SJCRH30 (cell line): Measurements from ENCODE around the gene ARL8A. TPM values are rescaled to one million over a fixed set of nuclear protein-coding genes. Genes with fewer than 3 reads are reported as not detected.
"Not testable (repeated sequence)": the region's sequence is repeated elsewhere in the genome, so short reads cannot be mapped to it uniquely, and the experiment has no call there.

Experiments
- DNase-seq, 2 experiments: peaks; one replicate each; pipeline ENCODE4 v3.0.0-alpha.2; 2015 to 2020
- H3K27ac ChIP-seq: fragments of 250-450 bp; sonication (Bioruptor Pico); 2 replicates; pipeline ENCODE4 v1.5.1; 2020; ENCODE audit warnings: mild to moderate bottlenecking, moderate library complexity
- H3K27me3 ChIP-seq: fragments of 250-450 bp; sonication (Bioruptor Pico); 2 replicates; pipeline ENCODE4 v1.5.1; 2020; ENCODE audit warnings: mild to moderate bottlenecking, moderate library complexity
- H3K36me3 ChIP-seq: fragments of 250-450 bp; sonication (Bioruptor Pico); 2 replicates; pipeline ENCODE4 v1.5.1; 2020; ENCODE audit warnings: mild to moderate bottlenecking, moderate library complexity
- H3K4me1 ChIP-seq: fragments of 250-450 bp; sonication (Bioruptor Pico); 2 replicates; pipeline ENCODE4 v1.5.1; 2020; ENCODE audit warnings: mild to moderate bottlenecking, moderate library complexity
- H3K4me3 ChIP-seq: fragments of 250-450 bp; sonication (Bioruptor Pico); 2 replicates; pipeline ENCODE4 v1.5.1; 2020; ENCODE audit warnings: mild to moderate bottlenecking, moderate library complexity
- H3K9me3 ChIP-seq: fragments of 250-450 bp; sonication (Bioruptor Pico); replicated peaks from 2 replicates; pipeline ENCODE4 v1.5.1; 2020; ENCODE audit warnings: mild to moderate bottlenecking, moderate library complexity
- total RNA-seq: library from RNA; depleted of rRNA; stranded (reverse); fragments of >200 nt; shearing (Covaris generic); gene quantifications from 2 replicates; pipeline ENCODE4 v1.2.3, GENCODE V29; 2014

ARL8A gene
- total RNA-seq, 1 experiment from 2014 or later = 17.1 TPM

GRCh38 chr1:202127836-202128622 is 16.5 kb downstream of the ARL8A start:
- Histone ChIP-seq H3K4me1 (no peaks in the 10 kb centered on the region), H3K27ac (no peak overlapping the region), H3K36me3 (no peaks in the 10 kb centered on the region), H3K9me3 (no peaks in the 10 kb centered on the region), H3K27me3 (peaks cover 2% of the 10 kb centered on the region), H3K4me3 (no peak overlapping the region)
- no peak for DNase-seq

DNA sequence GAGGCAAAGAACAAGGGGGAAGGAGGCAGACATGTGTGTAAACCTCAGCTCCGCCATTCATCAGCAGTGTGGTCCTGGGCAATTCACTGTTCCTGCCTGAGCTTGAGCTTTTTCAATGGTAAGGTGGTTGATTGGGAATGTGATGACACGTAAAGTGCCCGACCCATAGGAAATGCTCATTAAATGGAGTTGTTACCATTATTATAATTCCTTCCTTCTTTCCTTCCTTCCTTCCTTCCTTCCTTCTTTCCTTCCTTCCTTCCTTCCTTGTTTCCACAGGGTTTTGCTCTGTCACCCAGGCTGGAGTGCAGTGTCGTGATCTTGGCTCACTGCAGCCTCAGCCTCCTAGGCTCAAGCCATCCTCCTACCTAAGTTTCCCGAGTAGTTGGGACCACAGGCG is 17.5 kb downstream of the ARL8A start:
- Histone ChIP-seq H3K27me3 (peaks cover 8% of the 10 kb centered on the region), H3K4me1 (no peaks in the 10 kb centered on the region)
- no peak for DNase-seq

GRCh38 chr1:202126426-202126825 is 18.1 kb downstream of the ARL8A start:
- no peaks in the 10 kb centered on the region for H3K4me1 ChIP-seq
- peaks cover 8% of the 10 kb centered on the region for H3K27me3 ChIP-seq
- H3K36me3 ChIP-seq = no peaks in the 10 kb centered on the region
- H3K27ac ChIP-seq = no peak overlapping the region
- DNase-seq = no peak
- H3K9me3 ChIP-seq = no peaks in the 10 kb centered on the region
- no peak overlapping the region for H3K4me3 ChIP-seq

More for the DNA sequence above, 17.5 kb downstream of the ARL8A start:
- Histone ChIP-seq H3K9me3 (no peaks in the 10 kb centered on the region), H3K27ac (no peak overlapping the region), H3K4me3 (no peak overlapping the region), H3K36me3 (no peaks in the 10 kb centered on the region)

DNA sequence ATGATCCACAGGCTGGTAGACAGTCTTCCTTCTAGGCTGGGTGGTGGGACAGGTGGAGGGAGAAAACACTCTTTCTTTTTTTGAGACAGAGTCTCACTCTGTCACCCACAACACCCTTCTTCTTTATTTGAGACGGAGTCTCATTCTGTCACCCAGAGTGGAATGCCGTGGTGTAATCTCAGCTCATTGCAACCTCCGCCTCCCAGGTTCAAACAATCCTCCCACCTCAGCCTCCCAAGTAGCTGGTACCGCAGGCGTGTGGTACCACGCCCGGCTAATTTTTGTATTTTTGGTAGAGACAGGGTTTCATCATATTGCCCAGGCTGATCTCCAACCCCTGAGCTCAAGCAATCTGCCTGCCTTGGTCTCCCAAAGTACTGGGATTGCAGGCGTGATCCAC is 18.9 kb downstream of the ARL8A start:
- Histone ChIP-seq H3K27me3 (peaks cover 8% of the 10 kb centered on the region), H3K36me3 (no peaks in the 10 kb centered on the region), H3K9me3 (no peaks in the 10 kb centered on the region), H3K27ac (no peak overlapping the region), H3K4me3 (no peak overlapping the region), H3K4me1 (no peaks in the 10 kb centered on the region)
- no peak for DNase-seq

DNA sequence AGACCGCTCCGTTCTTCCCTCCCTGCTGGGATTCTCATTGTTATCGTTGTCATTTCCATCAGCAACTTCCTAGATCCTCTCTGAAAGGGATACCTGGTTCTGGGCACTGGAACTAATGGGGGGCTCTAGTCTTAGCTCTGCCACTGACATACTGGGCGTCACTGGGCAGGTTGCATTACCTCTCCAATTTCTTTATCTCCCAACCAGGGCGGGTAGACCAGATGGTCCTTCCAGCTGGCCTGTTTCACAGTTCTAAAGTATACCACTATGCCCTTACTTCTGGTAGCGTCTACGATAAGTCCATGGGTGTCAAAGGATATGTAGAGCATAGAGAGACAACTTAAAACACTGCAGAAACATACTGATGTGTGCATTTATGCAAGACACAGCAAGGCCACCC is 20.4 kb downstream of the ARL8A start:
- Histone ChIP-seq H3K4me3 (no peak overlapping the region), H3K4me1 (no peaks in the 10 kb centered on the region), H3K9me3 (no peaks in the 10 kb centered on the region), H3K27me3 (peaks cover 8% of the 10 kb centered on the region), H3K27ac (no peak overlapping the region), H3K36me3 (no peaks in the 10 kb centered on the region)
- no peak for DNase-seq

DNA sequence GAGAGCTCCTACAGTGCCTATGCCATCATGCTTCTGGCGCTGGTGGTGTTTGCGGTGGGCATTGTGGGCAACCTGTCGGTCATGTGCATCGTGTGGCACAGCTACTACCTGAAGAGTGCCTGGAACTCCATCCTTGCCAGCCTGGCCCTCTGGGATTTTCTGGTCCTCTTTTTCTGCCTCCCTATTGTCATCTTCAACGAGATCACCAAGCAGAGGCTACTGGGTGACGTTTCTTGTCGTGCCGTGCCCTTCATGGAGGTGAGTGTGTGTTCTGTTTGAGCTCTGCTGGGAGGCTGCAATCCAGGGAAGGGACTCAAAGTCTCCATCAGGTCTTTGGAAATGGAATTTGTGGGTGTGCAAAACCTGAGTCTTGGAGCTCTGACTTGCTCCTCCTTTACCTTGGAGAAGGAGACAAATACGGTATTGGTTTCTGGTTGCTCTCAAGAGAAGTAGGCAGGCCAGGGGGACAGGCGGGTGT is 21.2 kb downstream of the ARL8A start:
- Histone ChIP-seq H3K4me3 (no peak overlapping the region), H3K27me3 (peaks cover 8% of the 10 kb centered on the region), H3K4me1 (no peaks in the 10 kb centered on the region), H3K9me3 (no peaks in the 10 kb centered on the region), H3K27ac (no peak overlapping the region), H3K36me3 (no peaks in the 10 kb centered on the region)
- DNase-seq = no peak

DNA sequence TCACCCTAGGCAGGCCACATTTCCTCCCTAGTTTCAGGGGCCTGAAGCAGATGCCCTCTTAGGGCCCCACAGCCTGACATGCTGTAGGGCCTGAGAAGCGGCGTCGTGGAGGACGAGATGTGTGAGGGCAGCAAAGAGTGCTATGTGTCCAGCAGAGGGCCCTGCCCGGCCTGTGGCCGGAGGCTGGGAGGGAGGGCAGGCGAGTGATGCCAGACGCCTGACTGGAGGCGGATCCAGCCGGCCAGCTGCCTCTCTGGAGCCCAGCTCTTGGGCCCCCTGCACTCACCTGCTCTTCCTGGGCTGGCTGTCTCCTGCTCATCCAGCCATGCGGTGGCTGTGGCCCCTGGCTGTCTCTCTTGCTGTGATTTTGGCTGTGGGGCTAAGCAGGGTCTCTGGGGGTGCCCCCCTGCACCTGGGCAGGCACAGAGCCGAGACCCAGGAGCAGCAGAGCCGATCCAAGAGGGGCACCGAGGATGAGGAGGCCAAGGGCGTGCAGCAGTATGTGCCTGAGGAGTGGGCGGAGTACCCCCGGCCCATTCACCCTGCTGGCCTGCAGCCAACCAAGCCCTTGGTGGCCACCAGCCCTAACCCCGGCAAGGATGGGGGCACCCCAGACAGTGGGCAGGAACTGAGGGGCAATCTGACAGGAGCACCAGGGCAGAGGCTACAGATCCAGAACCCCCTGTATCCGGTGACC is 21.8 kb downstream of the ARL8A start, which contains the start of gene GPR37L1:
Gene GPR37L1, plus strand, starts transcription at position 279 of the 697 bp plus-strand sequence. Its CDS starts 47 bp downstream, at position 326.
- Histone ChIP-seq H3K4me1 (no peaks in the 10 kb centered on the region), H3K27ac (no peak within 1 kb of the TSS), H3K9me3 (no peaks in the 10 kb centered on the region), H3K4me3 (no peak within 1 kb of the TSS), H3K27me3 (peaks cover 8% of the 10 kb centered on the region), H3K36me3 (no peaks in the 10 kb centered on the region)
- DNase-seq = peak; percentile 66 to 67

DNA sequence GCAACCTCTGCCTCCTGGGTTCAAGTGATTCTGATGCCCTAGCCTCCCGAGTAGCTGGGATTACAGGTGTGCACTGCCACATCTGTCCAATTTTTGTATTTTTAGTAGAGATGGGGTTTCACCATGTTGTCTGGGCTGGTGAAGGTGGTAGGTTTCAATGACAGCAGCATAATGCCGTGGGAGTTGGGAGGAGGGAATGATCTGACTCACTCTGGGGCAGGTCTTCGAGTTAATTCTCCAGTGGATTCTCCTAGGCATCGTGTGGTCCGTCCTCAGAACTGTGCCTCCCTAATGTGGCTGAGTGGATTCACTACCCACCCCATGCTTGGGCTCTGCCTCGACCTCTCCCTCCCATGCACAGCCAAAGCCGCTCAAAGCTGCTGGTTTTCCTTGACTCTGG is 23.5 kb downstream of the ARL8A start:
- no peaks in the 10 kb centered on the region for H3K4me1 ChIP-seq
- H3K4me3 ChIP-seq = no peak overlapping the region
- H3K9me3 ChIP-seq = no peaks in the 10 kb centered on the region
- peaks cover 8% of the 10 kb centered on the region for H3K27me3 ChIP-seq
- no peak for DNase-seq
- no peaks in the 10 kb centered on the region for H3K36me3 ChIP-seq
- H3K27ac ChIP-seq = no peak overlapping the region

DNA sequence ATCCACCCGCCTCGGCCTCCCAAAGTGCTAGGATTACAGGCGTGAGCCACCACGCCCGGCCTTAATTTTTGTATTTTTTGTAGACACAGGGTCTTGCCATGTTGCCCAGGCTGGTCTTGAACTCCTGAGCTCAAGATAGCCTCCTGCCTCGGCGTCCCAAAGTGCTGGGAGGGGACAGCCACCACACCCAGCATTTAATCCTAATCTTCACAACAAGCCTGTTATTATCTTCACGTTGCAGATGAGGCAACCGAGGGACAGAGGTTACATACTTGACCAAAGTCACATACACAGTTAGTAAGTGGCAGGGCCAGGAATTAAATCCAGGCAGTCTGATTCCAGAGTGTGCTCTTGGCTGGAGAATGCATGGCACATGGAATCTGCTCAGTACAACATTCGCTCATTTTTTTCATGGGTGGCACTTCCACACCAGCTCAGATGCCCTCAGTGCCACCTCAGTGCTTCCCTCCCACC is 26.6 kb downstream of the ARL8A start:
- H3K27ac ChIP-seq = no peak overlapping the region

DNA sequence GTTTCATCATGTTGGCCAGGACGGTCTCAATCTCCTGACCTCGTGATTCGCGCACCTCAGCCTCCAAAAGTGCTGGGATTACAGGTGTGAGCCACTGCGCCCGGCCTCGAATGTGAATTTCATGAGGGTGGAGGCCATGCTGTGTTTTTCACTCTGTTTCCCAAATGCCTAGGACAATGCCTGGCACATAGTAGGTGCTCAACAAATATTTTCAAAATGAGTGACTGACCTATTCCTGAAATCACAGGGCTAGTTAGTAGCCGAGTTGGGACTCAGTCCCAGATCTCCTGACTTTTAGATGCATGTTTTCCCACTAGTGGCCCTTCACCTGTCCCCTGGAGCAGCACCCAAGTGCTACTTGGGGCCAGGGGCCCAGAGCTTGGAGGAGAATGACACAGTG is 28.2 kb downstream of the ARL8A start:
- H3K27ac ChIP-seq = no peak overlapping the region
- no peaks in the 10 kb centered on the region for H3K27me3 ChIP-seq
- H3K4me1 ChIP-seq = peaks cover 15% of the 10 kb centered on the region
- no peak overlapping the region for H3K4me3 ChIP-seq
- no peaks in the 10 kb centered on the region for H3K36me3 ChIP-seq
- H3K9me3 ChIP-seq = no peaks in the 10 kb centered on the region
- no peak for DNase-seq

More for the DNA sequence above, 26.6 kb downstream of the ARL8A start:
- Histone ChIP-seq H3K27me3 (peaks cover 5% of the 10 kb centered on the region; the same call in 1 of the 2 replicates), H3K9me3 (no peaks in the 10 kb centered on the region), H3K4me1 (peaks cover 11% of the 10 kb centered on the region), H3K4me3 (no peak overlapping the region), H3K36me3 (no peaks in the 10 kb centered on the region)
- no peak for DNase-seq

DNA sequence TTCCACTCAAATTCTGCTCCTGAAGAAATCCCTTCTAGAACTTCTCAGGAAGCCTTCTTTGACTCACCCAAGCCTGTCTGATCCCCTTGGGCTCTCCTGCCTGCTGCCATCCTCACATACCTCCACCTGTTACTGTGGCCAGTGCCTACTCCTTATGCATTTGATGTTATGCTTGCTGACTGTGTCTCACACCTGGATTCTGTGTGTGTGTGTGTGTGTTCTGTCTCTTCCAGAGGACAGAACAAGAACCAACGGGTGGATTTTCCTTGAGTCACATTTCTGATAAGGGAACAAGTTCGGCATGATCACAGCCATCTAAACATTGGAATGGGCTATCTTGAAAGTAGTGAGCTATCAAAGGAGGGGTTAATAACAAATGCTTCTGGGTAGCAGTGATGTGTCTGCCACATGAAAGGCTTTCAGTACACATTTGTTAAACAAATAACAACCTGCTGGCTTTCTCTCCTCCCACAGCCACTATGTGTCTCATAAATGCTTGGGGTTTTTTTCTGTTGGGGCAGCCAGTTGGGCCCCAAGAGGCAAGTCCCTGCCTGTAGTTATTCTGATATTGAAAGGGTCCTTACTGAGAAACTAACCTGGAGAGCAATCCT is 30.7 kb downstream of the ARL8A start:
- DNase-seq = no peak
- Histone ChIP-seq H3K27me3 (no peaks in the 10 kb centered on the region), H3K9me3 (no peaks in the 10 kb centered on the region), H3K36me3 (no peaks in the 10 kb centered on the region), H3K4me1 (peaks cover 15% of the 10 kb centered on the region), H3K27ac (no peak overlapping the region), H3K4me3 (no peak overlapping the region)

GRCh38 chr1:202112859-202113689 is 31.5 kb downstream of the ARL8A start:
- Histone ChIP-seq H3K9me3 (no peaks in the 10 kb centered on the region), H3K27ac (no peak overlapping the region), H3K4me1 (peaks cover 15% of the 10 kb centered on the region), H3K4me3 (no peak overlapping the region), H3K36me3 (no peaks in the 10 kb centered on the region), H3K27me3 (no peaks in the 10 kb centered on the region)
- no peak for DNase-seq

- peaks cover 15% of the 10 kb centered on the region for H3K4me1 ChIP-seq
- DNase-seq, H3K9me3 ChIP-seq, H3K27me3 ChIP-seq, H3K4me3 ChIP-seq, H3K27ac ChIP-seq, H3K36me3 ChIP-seq: not testable (repeated sequence)
Observed at GRCh38 chr1:202111589-202111988, 32.9 kb downstream of the ARL8A start.

DNA sequence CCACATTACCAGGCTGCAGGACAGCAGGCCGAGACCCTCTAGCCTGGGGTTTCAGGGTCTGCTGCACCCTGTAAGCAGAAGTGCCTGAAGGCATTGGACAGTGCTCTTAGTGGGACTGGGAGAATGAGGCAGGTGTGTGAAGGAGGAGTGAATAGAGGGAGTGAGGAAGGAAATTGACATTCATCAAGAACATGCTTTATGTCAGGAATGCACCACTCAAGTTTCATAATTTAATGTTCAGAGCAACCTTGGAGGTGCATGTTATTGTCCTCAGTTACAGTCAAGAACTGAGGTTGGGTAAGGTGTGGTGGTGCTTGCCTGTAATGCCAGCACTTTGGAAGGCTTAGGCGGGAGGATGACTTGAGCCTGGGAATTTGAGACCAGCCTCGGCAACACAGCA is 33.6 kb downstream of the ARL8A start:
- no peaks in the 10 kb centered on the region for H3K36me3 ChIP-seq
- H3K9me3 ChIP-seq = no peaks in the 10 kb centered on the region
- peaks cover 15% of the 10 kb centered on the region for H3K4me1 ChIP-seq
- peaks cover 7% of the 10 kb centered on the region for H3K27me3 ChIP-seq
- DNase-seq = no peak
- no peak overlapping the region for H3K27ac ChIP-seq
- no peak overlapping the region for H3K4me3 ChIP-seq
